Measurements from ENCODE around the gene VPS16. TPM values are rescaled to one million over a fixed set of nuclear protein-coding genes. Genes with fewer than 3 reads are reported as not detected.

The VPS16 gene
- total and polyA plus RNA-seq, 2 donors (not counting 1 experiment from before 2014, with no cell fraction given) = 63.0 to 68.2 TPM

GRCh38 chr20:2888224-2888955 lies 47.8 kb downstream of the VPS16 start:
- intact Hi-C loops (cut with micrococcal nuclease) = no loop called here
- Mint-ChIP-seq H3K27me3 (no peaks in the 10 kb centered on the region), H3K27ac (no peak overlapping the region), H3K9me3 (ENCODE audit: insufficient read depth) (no peaks in the 10 kb centered on the region), H3K4me3 (no peak overlapping the region), H3K4me1 (peaks cover 58% of the 10 kb centered on the region)
- Histone ChIP-seq H3K36me3 (replicated peaks in 1 of 2; ENCODE audit: control extremely low read depth in 1 of 2, control insufficient read depth in 1 of 2, extremely low read depth in 1 of 2, insufficient read depth in 2 of 2, low read length in 1 of 2) (peaks cover 0 to 5% of the 10 kb centered on the region in 2 experiments), H4K20me1 (ENCODE audit: control insufficient read depth, insufficient read depth, low read length, poor library complexity, severe bottlenecking) (peaks cover 67% of the 10 kb centered on the region), H3K79me2 (ENCODE audit: control insufficient read depth, insufficient read depth, low read length) (peaks cover 92% of the 10 kb centered on the region), H3K27me3 (replicated peaks in 1 of 4; ENCODE audit: control extremely low read depth in 1 of 4, control insufficient read depth in 3 of 4, insufficient read depth in 4 of 4, low read length in 3 of 4) (no peaks in the 10 kb centered on the region), H3K27ac (ENCODE audit: low read length in 2 of 2) (no peak overlapping the region), H3K4me3 (ENCODE audit: control extremely low read depth in 1 of 5, extremely low read depth in 1 of 5, insufficient read depth in 1 of 5, low read depth in 2 of 5, low read length in 4 of 5) (no peak overlapping the region), H3K9me3 (ENCODE audit: control extremely low read depth in 1 of 3, control insufficient read depth in 2 of 3, insufficient read depth in 1 of 3, low read length in 2 of 3) (no peaks in the 10 kb centered on the region), H3K4me1 (ENCODE audit: control insufficient read depth in 2 of 2, insufficient read depth in 2 of 2, low read length in 2 of 2) (peaks cover 14 to 15% of the 10 kb centered on the region in 2 donors), H3K9ac (ENCODE audit: low read length) (no peak overlapping the region), H2AFZ (ENCODE audit: insufficient read depth, low read depth, low read length, poor library complexity, severe bottlenecking) (no peak overlapping the region), H3K4me2 (replicated peaks; ENCODE audit: low read depth, low read length, poor library complexity, severe bottlenecking) (no peak overlapping the region)
- WGBS (ENCODE audit: insufficient coverage) = 77% methylated on average over 3 of the region's 4 CpGs
- CTCF ChIA-PET = interaction anchor here (1.1 kb wide), 1 partner anchor 18 kb away, joined by 3 read pairs; no protein-coding TSS in a partner anchor
- ATAC-seq (ENCODE audit: low read depth) = no peak
- TF ChIP-seq EZH2 (IDR thresholded peaks at IDR 0.05; ENCODE audit: borderline replicate concordance, insufficient read depth, low read depth, low read length, poor library complexity, severe bottlenecking) = no peak
- no peak for TF ChIP-seq CTCF (IDR thresholded peaks at IDR 0.05)
- POLR2A ChIA-PET = no interaction called here
- DNase-seq = no peak

- Mint-ChIP-seq H3K4me3 (no peak overlapping the region), H3K27me3 (no peaks in the 10 kb centered on the region), H3K9me3 (ENCODE audit: insufficient read depth) (no peaks in the 10 kb centered on the region), H3K27ac (no peak overlapping the region), H3K4me1 (peaks cover 52% of the 10 kb centered on the region)
- no peak overlapping the region for H3K9ac ChIP-seq (ENCODE audit: low read length)
- ATAC-seq (ENCODE audit: low read depth) (no peak), DNase-seq (no peak)
- no peaks in the 10 kb centered on the region for H3K9me3 ChIP-seq (ENCODE audit: control extremely low read depth in 1 of 3, control insufficient read depth in 2 of 3, insufficient read depth in 1 of 3, low read length in 2 of 3)
- TF ChIP-seq EZH2 (IDR thresholded peaks at IDR 0.05; ENCODE audit: borderline replicate concordance, insufficient read depth, low read depth, low read length, poor library complexity, severe bottlenecking) (no peak), CTCF (IDR thresholded peaks at IDR 0.05) (no peak)
- POLR2A ChIA-PET = no interaction called here
- no peak overlapping the region for H2AFZ ChIP-seq (ENCODE audit: insufficient read depth, low read depth, low read length, poor library complexity, severe bottlenecking)
- H3K4me3 ChIP-seq (ENCODE audit: control extremely low read depth in 1 of 5, extremely low read depth in 1 of 5, insufficient read depth in 1 of 5, low read depth in 2 of 5, low read length in 4 of 5) = no peak overlapping the region
- peaks cover 12 to 13% of the 10 kb centered on the region in 2 donors for H3K4me1 ChIP-seq (ENCODE audit: control insufficient read depth in 2 of 2, insufficient read depth in 2 of 2, low read length in 2 of 2)
- WGBS (ENCODE audit: insufficient coverage) = no CpG with 5 or more reads among the region's 1 CpG
- CTCF ChIA-PET = no interaction called here
- peaks cover 92% of the 10 kb centered on the region for H3K79me2 ChIP-seq (ENCODE audit: control insufficient read depth, insufficient read depth, low read length)
- H4K20me1 ChIP-seq (ENCODE audit: control insufficient read depth, insufficient read depth, low read length, poor library complexity, severe bottlenecking) = peaks cover 61% of the 10 kb centered on the region
- H3K27me3 ChIP-seq (replicated peaks in 1 of 4; ENCODE audit: control extremely low read depth in 1 of 4, control insufficient read depth in 3 of 4, insufficient read depth in 4 of 4, low read length in 3 of 4) = no peaks in the 10 kb centered on the region
- H3K36me3 ChIP-seq (replicated peaks in 1 of 2; ENCODE audit: control extremely low read depth in 1 of 2, control insufficient read depth in 1 of 2, extremely low read depth in 1 of 2, insufficient read depth in 2 of 2, low read length in 1 of 2) = peaks cover 0 to 5% of the 10 kb centered on the region in 2 experiments
- H3K4me2 ChIP-seq (replicated peaks; ENCODE audit: low read depth, low read length, poor library complexity, severe bottlenecking) = no peak overlapping the region
- intact Hi-C loops (cut with micrococcal nuclease) = no loop called here
- H3K27ac ChIP-seq (ENCODE audit: low read length in 2 of 2) = no peak overlapping the region
Observed at GRCh38 chr20:2889209-2889608, 48.7 kb downstream of the VPS16 start.
